22Rv1 (cell line): ENCODE results near the gene PTPRD.
A peak's percentile ranks its signal among the peaks of the same experiment; 100 is the strongest.

Experiments used
- H3K27ac ChIP-seq: fragments of 450-650 bp; 2 replicates; pipeline ENCODE4 v1.5.1; 2017
- CTCF ChIP-seq: fragments of 450-650 bp; IDR thresholded peaks from 2 replicates; pipeline ENCODE4 v1.5.1; 2017; ENCODE audit warnings: mild to moderate bottlenecking
- ZFX ChIP-seq: fragments of 450-650 bp; IDR thresholded peaks from 2 replicates; pipeline ENCODE4 v1.6.1; 2017; ENCODE audit warnings: antibody characterized with exemption, borderline replicate concordance

The PTPRD gene

GRCh38 chr9:10566848-10567247 is 46.0 kb downstream of the PTPRD start:
- TF ChIP-seq ZFX, result no peak
- TF ChIP-seq CTCF, result no peak
- H3K27ac ChIP-seq, result no peak overlapping the region

GRCh38 chr9:10562581-10563343 is 50.0 kb downstream of the PTPRD start:
- no peak overlapping the region for H3K27ac ChIP-seq

GRCh38 chr9:10548348-10548747 is 64.5 kb downstream of the PTPRD start:
- TF ChIP-seq ZFX, result no peak
- no peak for TF ChIP-seq CTCF
- no peak overlapping the region for H3K27ac ChIP-seq

More at GRCh38 chr9:10562581-10563343, 50.0 kb downstream of the PTPRD start:
- TF ChIP-seq CTCF, result no peak
- no peak for TF ChIP-seq ZFX

- H3K27ac ChIP-seq, result no peak overlapping the region
- TF ChIP-seq CTCF (no peak), ZFX (no peak)
These were observed 74.7 kb downstream of the PTPRD start for GRCh38 chr9:10538073-10538472.

- no peak overlapping the region for H3K27ac ChIP-seq
- TF ChIP-seq ZFX (no peak), CTCF (no peak)
These were observed 78.0 kb downstream of the PTPRD start for GRCh38 chr9:10534850-10535249.

- TF ChIP-seq CTCF (peak; percentile 31), ZFX (no peak)
- no peak overlapping the region for H3K27ac ChIP-seq
These were observed 86.8 kb downstream of the PTPRD start for GRCh38 chr9:10525972-10526371.

- H3K27ac ChIP-seq, result no peak overlapping the region
- TF ChIP-seq ZFX (no peak), CTCF (no peak)
These were observed 89.6 kb downstream of the PTPRD start for GRCh38 chr9:10523164-10523563.
